HFF-Myc (cell line): Measurements from ENCODE around the gene TSHZ3.
A peak's percentile ranks its signal among the peaks of the same experiment; 100 is the strongest.

Source experiments
- DNase-seq: peaks from one replicate; pipeline ENCODE4 v3.0.0-alpha.2; 2011; ENCODE audit warnings: low read depth; ENCODE audit errors: extremely low read depth
- H3K4me3 ChIP-seq: replicated peaks from 2 replicates; pipeline ENCODE4 v1.5.1; 2011; ENCODE audit warnings: low read depth, mild to moderate bottlenecking, control low read depth, low read length
- CTCF ChIP-seq: IDR thresholded peaks from 2 replicates; pipeline ENCODE4 v1.5.1; 2012; ENCODE audit warnings: mild to moderate bottlenecking, low read depth, low read length, control low read depth; ENCODE audit errors: missing control alignments

The TSHZ3 gene

GRCh38 chr19:31351056-31351854 is 2.0 kb upstream of the TSHZ3 start:
- H3K4me3 ChIP-seq, result peak overlapping the region; percentile 52
- TF ChIP-seq CTCF, result no peak
- no peak for DNase-seq

GRCh38 chr19:31350693-31351055 is 1.4 kb upstream of the TSHZ3 start:
- DNase-seq, result no peak
- TF ChIP-seq CTCF, result no peak
- H3K4me3 ChIP-seq, result peak overlapping the region; percentile 61

- TF ChIP-seq CTCF, result no peak
- DNase-seq, result no peak
- H3K4me3 ChIP-seq, result peak overlapping the region; percentile 61
Observed at GRCh38 chr19:31350033-31350692, 927 bp upstream of the TSHZ3 start.

- no peak for DNase-seq
- peak overlapping the region; percentile 61 for H3K4me3 ChIP-seq
- no peak for TF ChIP-seq CTCF
Observed at GRCh38 chr19:31348481-31349159, 616 bp downstream of the TSHZ3 start.

- DNase-seq, result no peak
- peak overlapping the region; percentile 61 for H3K4me3 ChIP-seq
- no peak for TF ChIP-seq CTCF
Observed at GRCh38 chr19:31347828-31348392, 1.3 kb downstream of the TSHZ3 start.

GRCh38 chr19:31347354-31347753 is 1.9 kb downstream of the TSHZ3 start:
- no peak overlapping the region for H3K4me3 ChIP-seq
- TF ChIP-seq CTCF, result no peak
- DNase-seq, result no peak
